SK-N-MC (cell line): Measurements from ENCODE around the gene RAD51AP1.

Experiments used
- EZH2 ChIP-seq: fragments of 200-600 bp; sonication (generic); IDR thresholded peaks from one replicate; pipeline ENCODE4 v1.6.1; 2017; ENCODE audit warnings: antibody characterized with exemption
- FOXP2 ChIP-seq: optimal IDR thresholded peaks from 2 replicates; pipeline ENCODE3; 2011; ENCODE audit warnings: mild to moderate bottlenecking, moderate library complexity; ENCODE audit not compliant: insufficient read depth; ENCODE audit errors: extremely low read length, control extremely low read depth
- POLR2AphosphoS5 ChIP-seq: IDR thresholded peaks from 2 replicates; pipeline ENCODE4 v1.6.1; 2012; ENCODE audit warnings: mild to moderate bottlenecking, low read depth, low read length, borderline replicate concordance

- TF ChIP-seq EZH2 (no peak), POLR2AphosphoS5 (no peak), FOXP2 (no peak)
Observed at GRCh38 chr12:4506870-4507269, 31.8 kb upstream of the RAD51AP1 start.
